GM12878 (cell line): ENCODE data around the gene DDO. TPM values are rescaled to one million over a fixed set of nuclear protein-coding genes. Genes with fewer than 3 reads are reported as not detected.

Experiments
- ATAC-seq: fragments of 200-7000 bp; cut with Tn5 transposase; 3 replicates; pipeline ENCODE4 v1.9.1; 2020; ENCODE audit warnings: mild to moderate bottlenecking, moderate library complexity
- BruUV-seq: library from RNA; stranded (reverse); fragments of 400-500 nt; replicated peaks from 2 replicates; lab custom pipeline; 2021; lab: Mats Ljungman, UMichigan
- CTCF ChIA-PET: fragments of 300-600 bp; sonication (Branson Sonifier 250); formaldehyde crosslinking; extraction: SDS; loops from one replicate; lab custom pipeline; 2021; ENCODE audit warnings: inconsistent platforms; lab: Yijun Ruan, JAX
- POLR2A ChIA-PET: fragments of 350-600 bp; formaldehyde crosslinking; extraction: SDS; loops from one replicate; lab custom pipeline; 2021; ENCODE audit warnings: inconsistent platforms; lab: Charles Lee
- RAD21 ChIA-PET: fragments of 300-600 bp; sonication (Branson Sonifier 250); formaldehyde crosslinking; loops from one replicate; lab custom pipeline; 2023; ENCODE audit warnings: antibody characterized with exemption; ENCODE audit not compliant: unreplicated experiment; lab: Charles Lee
- SMC1A ChIA-PET: fragments of 300-600 bp; sonication (Branson Sonifier 250); formaldehyde crosslinking; loops from one replicate; lab custom pipeline; 2023; ENCODE audit not compliant: unreplicated experiment, uncharacterized antibody; lab: Charles Lee
- DNase-seq: peaks from one replicate; pipeline ENCODE4 v3.0.0-alpha.2; 2011; ENCODE audit warnings: low read depth, low spot score
- FAIRE-seq: peaks from 3 replicates; lab custom pipeline; 2011; peaks lifted over from hg19 to GRCh38; lab: Jason Lieb, UNC
- H2AFZ ChIP-seq: 2 replicates; pipeline ENCODE4 v1.6.0; 2011; ENCODE audit warnings: low read depth, low read length, control low read depth; ENCODE audit not compliant: control insufficient read depth
- H3K27ac ChIP-seq: 2 replicates; pipeline ENCODE4 v1.5.1; 2011; ENCODE audit warnings: control low read depth; ENCODE audit not compliant: control insufficient read depth, insufficient read depth
- H3K27me3 ChIP-seq, 2 experiments: replicated peaks in 1 of 2; 2 replicates each; pipeline versions ENCODE4 v1.6.0 to v1.6.1; 2011; ENCODE audit warnings: low read length in 1 of 2; ENCODE audit not compliant: control insufficient read depth in 2 of 2, insufficient read depth in 2 of 2
- H3K36me3 ChIP-seq, 2 experiments: 2 replicates each; pipeline ENCODE4 v1.5.1; 2011; ENCODE audit warnings: low read length in 1 of 2; ENCODE audit not compliant: control insufficient read depth in 2 of 2, insufficient read depth in 2 of 2
- H3K4me1 ChIP-seq: 2 replicates; pipeline ENCODE4 v1.6.1; 2011; ENCODE audit warnings: mild to moderate bottlenecking, low read length, moderate library complexity, mixed read lengths; ENCODE audit not compliant: control insufficient read depth, insufficient read depth
- H3K4me2 ChIP-seq: 2 replicates; pipeline ENCODE4 v1.6.0; 2011; ENCODE audit warnings: control low read depth; ENCODE audit not compliant: control insufficient read depth, insufficient read depth
- H3K4me3 ChIP-seq: fragments of 200-600 bp; sonication (generic); 2 replicates; pipeline ENCODE4 v1.5.1; 2016
- H3K79me2 ChIP-seq: 2 replicates; pipeline ENCODE4 v1.6.0; 2011; ENCODE audit warnings: low read length; ENCODE audit not compliant: control insufficient read depth, insufficient read depth
- H3K9ac ChIP-seq: 2 replicates; pipeline ENCODE4 v1.8.0; 2011; ENCODE audit warnings: low read length, control low read depth, mixed read lengths; ENCODE audit not compliant: control insufficient read depth, insufficient read depth
- H3K9me3 ChIP-seq: replicated peaks from 3 replicates; pipeline ENCODE4 v1.5.1; 2011; ENCODE audit warnings: mild to moderate bottlenecking, low read length; ENCODE audit not compliant: control insufficient read depth, insufficient read depth
- H4K20me1 ChIP-seq: 2 replicates; pipeline ENCODE4 v1.6.0; 2011; ENCODE audit not compliant: control insufficient read depth, insufficient read depth
- BCLAF1 ChIP-seq: fragments of 450-650 bp; IDR thresholded peaks from 2 replicates; pipeline ENCODE4 v1.6.1; 2017; ENCODE audit warnings: antibody characterized with exemption, mild to moderate bottlenecking, moderate library complexity
- CUX1 ChIP-seq: IDR thresholded peaks from 2 replicates; pipeline ENCODE4 v1.6.1; 2012; ENCODE audit warnings: improper control_type of control experiment, low read depth, low read length; ENCODE audit not compliant: insufficient replicate concordance
- FOXK2 ChIP-seq: fragments of 450-650 bp; IDR thresholded peaks from 2 replicates; pipeline ENCODE4 v1.6.1; 2017; ENCODE audit warnings: mild to moderate bottlenecking, moderate library complexity
- GABPA ChIP-seq: IDR thresholded peaks from 2 replicates; pipeline ENCODE4 v1.6.1; 2014; ENCODE audit warnings: antibody characterized with exemption, low read depth, mild to moderate bottlenecking, inconsistent platforms
- MXI1 ChIP-seq: fragments of 150-350 bp; IDR thresholded peaks from 2 replicates; pipeline ENCODE4 v1.6.1; 2011; ENCODE audit warnings: low read depth, mild to moderate bottlenecking, inconsistent platforms, low read length, improper control_type of control experiment
- MYC ChIP-seq: IDR thresholded peaks from 2 replicates; pipeline ENCODE4 v1.6.1; 2011; ENCODE audit warnings: mild to moderate bottlenecking, low read length, moderate library complexity, inconsistent platforms; ENCODE audit not compliant: insufficient read depth, insufficient replicate concordance, insufficient read length, severe bottlenecking
- NRF1 ChIP-seq: conservative IDR thresholded peaks from 2 replicates; pipeline ENCODE4 v1.6.1; 2011; ENCODE audit warnings: mild to moderate bottlenecking, low read depth, low read length, improper control_type of control experiment
- RAD21 ChIP-seq: IDR thresholded peaks from 2 replicates; pipeline ENCODE4 v1.6.1; 2011; ENCODE audit warnings: mild to moderate bottlenecking, low read depth, low read length, moderate library complexity; ENCODE audit not compliant: insufficient read depth
- RAD51 ChIP-seq: fragments of 450-650 bp; IDR thresholded peaks from 2 replicates; pipeline ENCODE4 v1.6.1; 2016; ENCODE audit warnings: moderate library complexity, mild to moderate bottlenecking, inconsistent platforms
- REST ChIP-seq: IDR thresholded peaks from 2 replicates; pipeline ENCODE4 v1.6.1; 2012; ENCODE audit warnings: mild to moderate bottlenecking, low read depth, low read length
- SMAD1 ChIP-seq: fragments of 450-650 bp; IDR thresholded peaks from 2 replicates; pipeline ENCODE4 v1.6.1; 2018; ENCODE audit warnings: mild to moderate bottlenecking, low read depth; ENCODE audit not compliant: partially characterized antibody
- ZNF217 ChIP-seq: fragments of 450-650 bp; IDR thresholded peaks from 2 replicates; pipeline ENCODE4 v1.6.1; 2017; ENCODE audit warnings: antibody characterized with exemption, mild to moderate bottlenecking
- in situ Hi-C: fragments of 300-500 bp; cut with MboI; formaldehyde crosslinking; loops from 9 replicates; pipeline ENCODE4 v1.14.3; 2018; ENCODE audit warnings: mixed read lengths
- intact Hi-C: fragments of 100-400 bp; cut with micrococcal nuclease; formaldehyde crosslinking; loops from one replicate; pipeline ENCODE4 v1.14.2; 2022; ENCODE audit not compliant: unreplicated experiment
- polyA plus RNA-seq, 11 experiments: library from polyadenylated mRNA; depleted of rRNA in 4 of 11; unstranded in 6 of 11; stranded (reverse) in 5 of 11; fragments of >200 nt; fragmentation: Nextera tagmentation in 4 of 11; fragmentation: Illumina TruSeq in 1 of 11; extraction: Ambion mirVana in 4 of 11; extraction: Trizol in 1 of 11; gene quantifications; 1 replicate in 1 of 11; 2 replicates in 10 of 11; pipeline versions ENCODE4 v1.2.1 to v1.2.3, GENCODE V29; 2011 to 2016; ENCODE audit warnings: inconsistent platforms in 2 of 11, missing spikeins in 2 of 11, low read depth in 1 of 11
- total RNA-seq, 4 experiments: library from RNA; depleted of rRNA in 3 of 4; stranded (reverse); fragments of >200 nt in 3 of 4; fragmentation: Illumina TruSeq in 1 of 4; extraction: Trizol in 1 of 4; gene quantifications; 2 replicates each; pipeline versions ENCODE4 v1.2.1 to v1.2.3, GENCODE V29; 2013 to 2021

Gene DDO
- total and polyA plus RNA-seq, 10 of the 15 experiments (the other 5 are each of a cell fraction or from before 2014, with no cell fraction given), result 0.04 to 0.14 (median 0.09) TPM; not detected in 6

- no peak for TF ChIP-seq REST
- TF ChIP-seq BCLAF1, result no peak
- TF ChIP-seq ZNF217, result no peak
- TF ChIP-seq MXI1, result no peak
Observed at GRCh38 chr6:110410511-110410910, 4.9 kb downstream of the DDO start (continued).

- no peak for FAIRE-seq
- ChIA-PET CTCF (no interaction called here), SMC1A (interaction anchor here (1.1 to 2.1 kb wide), 2 partner anchors 13 to 20 kb away, joined by 3 to 4 read pairs; no protein-coding TSS in a partner anchor), POLR2A (no interaction called here), RAD21 (no interaction called here)
- H4K20me1 ChIP-seq, result no peaks in the 10 kb centered on the region
- no peaks in the 10 kb centered on the region; a peak in 3 of 4 replicates for H3K27me3 ChIP-seq
- no peak overlapping the region for H3K9ac ChIP-seq
- H3K4me1 ChIP-seq, result no peaks in the 10 kb centered on the region
- H2AFZ ChIP-seq, result no peak overlapping the region
- no peaks in the 10 kb centered on the region for H3K9me3 ChIP-seq
- ATAC-seq, result no peak
- intact Hi-C loops, result no loop called here
- H3K27ac ChIP-seq, result no peak overlapping the region
- in situ Hi-C loops, result no loop called here
- H3K4me3 ChIP-seq, result no peak overlapping the region
- no peaks in the 10 kb centered on the region for H3K36me3 ChIP-seq
- no TSS peak for BruUV-seq
- H3K4me2 ChIP-seq, result no peak overlapping the region
- no peaks in the 10 kb centered on the region for H3K79me2 ChIP-seq
- DNase-seq, result no peak
- TF ChIP-seq RAD51, result no peak
- no peak for TF ChIP-seq NRF1
- TF ChIP-seq FOXK2, result no peak
- no peak for TF ChIP-seq GABPA
- no peak for TF ChIP-seq RAD21
- TF ChIP-seq CUX1, result no peak
- no peak for TF ChIP-seq MYC
- no peak for TF ChIP-seq SMAD1
Observed at GRCh38 chr6:110409794-110410193, 5.6 kb downstream of the DDO start.
